Measurements from ENCODE around the gene RBM20.

Gene RBM20

DNA sequence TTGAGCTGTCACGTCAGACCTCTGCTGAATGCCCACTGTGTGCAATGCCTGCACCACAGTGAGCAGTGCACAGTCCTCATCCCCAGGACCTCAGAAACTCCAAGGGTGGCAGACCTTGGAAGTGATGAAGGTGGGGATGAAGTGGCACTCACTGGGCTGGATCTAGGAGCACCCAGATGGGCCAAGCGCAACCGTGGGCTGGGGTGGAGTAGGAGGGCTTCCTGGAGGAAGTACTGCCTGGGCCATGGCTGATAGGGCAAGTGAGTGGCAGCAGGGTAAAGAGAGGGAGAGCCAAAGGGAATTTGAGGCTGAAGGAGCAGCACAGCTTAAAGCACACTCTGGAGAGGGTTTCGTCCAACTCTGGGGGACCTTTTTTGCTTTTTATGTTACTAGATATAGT, 52.3 kb downstream of the RBM20 start:
- TF ChIP-seq SPI1 (IDR thresholded peaks at IDR 0.05; ENCODE audit: borderline replicate concordance, low read depth) = no peak
- TF ChIP-seq, protein P1, sequence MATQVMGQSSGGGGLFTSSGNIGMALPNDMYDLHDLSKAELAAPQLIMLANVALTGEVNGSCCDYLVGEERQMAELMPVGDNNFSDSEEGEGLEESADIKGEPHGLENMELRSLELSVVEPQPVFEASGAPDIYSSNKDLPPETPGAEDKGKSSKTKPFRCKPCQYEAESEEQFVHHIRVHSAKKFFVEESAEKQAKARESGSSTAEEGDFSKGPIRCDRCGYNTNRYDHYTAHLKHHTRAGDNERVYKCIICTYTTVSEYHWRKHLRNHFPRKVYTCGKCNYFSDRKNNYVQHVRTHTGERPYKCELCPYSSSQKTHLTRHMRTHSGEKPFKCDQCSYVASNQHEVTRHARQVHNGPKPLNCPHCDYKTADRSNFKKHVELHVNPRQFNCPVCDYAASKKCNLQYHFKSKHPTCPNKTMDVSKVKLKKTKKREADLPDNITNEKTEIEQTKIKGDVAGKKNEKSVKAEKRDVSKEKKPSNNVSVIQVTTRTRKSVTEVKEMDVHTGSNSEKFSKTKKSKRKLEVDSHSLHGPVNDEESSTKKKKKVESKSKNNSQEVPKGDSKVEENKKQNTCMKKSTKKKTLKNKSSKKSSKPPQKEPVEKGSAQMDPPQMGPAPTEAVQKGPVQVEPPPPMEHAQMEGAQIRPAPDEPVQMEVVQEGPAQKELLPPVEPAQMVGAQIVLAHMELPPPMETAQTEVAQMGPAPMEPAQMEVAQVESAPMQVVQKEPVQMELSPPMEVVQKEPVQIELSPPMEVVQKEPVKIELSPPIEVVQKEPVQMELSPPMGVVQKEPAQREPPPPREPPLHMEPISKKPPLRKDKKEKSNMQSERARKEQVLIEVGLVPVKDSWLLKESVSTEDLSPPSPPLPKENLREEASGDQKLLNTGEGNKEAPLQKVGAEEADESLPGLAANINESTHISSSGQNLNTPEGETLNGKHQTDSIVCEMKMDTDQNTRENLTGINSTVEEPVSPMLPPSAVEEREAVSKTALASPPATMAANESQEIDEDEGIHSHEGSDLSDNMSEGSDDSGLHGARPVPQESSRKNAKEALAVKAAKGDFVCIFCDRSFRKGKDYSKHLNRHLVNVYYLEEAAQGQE (IDR thresholded peaks at IDR 0.05; ENCODE audit: insufficient replicate concordance, low read depth) = no peak
- no peak for TF ChIP-seq POLR2AphosphoS5 (IDR thresholded peaks at IDR 0.05; ENCODE audit: low read depth)
- TF ChIP-seq, protein P2, sequence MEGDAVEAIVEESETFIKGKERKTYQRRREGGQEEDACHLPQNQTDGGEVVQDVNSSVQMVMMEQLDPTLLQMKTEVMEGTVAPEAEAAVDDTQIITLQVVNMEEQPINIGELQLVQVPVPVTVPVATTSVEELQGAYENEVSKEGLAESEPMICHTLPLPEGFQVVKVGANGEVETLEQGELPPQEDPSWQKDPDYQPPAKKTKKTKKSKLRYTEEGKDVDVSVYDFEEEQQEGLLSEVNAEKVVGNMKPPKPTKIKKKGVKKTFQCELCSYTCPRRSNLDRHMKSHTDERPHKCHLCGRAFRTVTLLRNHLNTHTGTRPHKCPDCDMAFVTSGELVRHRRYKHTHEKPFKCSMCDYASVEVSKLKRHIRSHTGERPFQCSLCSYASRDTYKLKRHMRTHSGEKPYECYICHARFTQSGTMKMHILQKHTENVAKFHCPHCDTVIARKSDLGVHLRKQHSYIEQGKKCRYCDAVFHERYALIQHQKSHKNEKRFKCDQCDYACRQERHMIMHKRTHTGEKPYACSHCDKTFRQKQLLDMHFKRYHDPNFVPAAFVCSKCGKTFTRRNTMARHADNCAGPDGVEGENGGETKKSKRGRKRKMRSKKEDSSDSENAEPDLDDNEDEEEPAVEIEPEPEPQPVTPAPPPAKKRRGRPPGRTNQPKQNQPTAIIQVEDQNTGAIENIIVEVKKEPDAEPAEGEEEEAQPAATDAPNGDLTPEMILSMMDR (IDR thresholded peaks at IDR 0.05; ENCODE audit: insufficient read depth, low read length) = no peak
- Histone ChIP-seq H3K27ac (replicated peaks) (no peak overlapping the region), H3K4me3 (replicated peaks; ENCODE audit: insufficient read depth, low read length) (no peak overlapping the region)

DNA sequence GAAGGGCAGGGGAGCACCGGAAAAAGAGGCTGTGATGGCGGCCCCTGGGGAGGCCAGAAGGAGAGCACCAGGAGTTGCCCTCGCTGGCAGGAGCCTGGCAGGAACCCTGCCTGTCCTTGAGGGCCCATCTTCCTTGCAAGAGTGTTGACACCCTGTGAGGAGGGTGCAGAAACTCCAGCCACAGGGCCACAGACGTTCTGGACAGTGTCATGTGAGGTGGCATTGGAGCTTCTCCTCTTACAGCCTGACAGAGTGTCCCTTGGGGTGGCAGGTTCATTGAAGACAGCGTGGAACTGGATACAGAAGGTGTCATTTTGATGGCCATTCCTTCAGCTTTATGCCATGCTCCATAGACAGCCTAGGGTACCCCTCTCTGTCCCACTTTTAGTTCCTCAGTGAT, 54.2 kb downstream of the RBM20 start:
- no peak overlapping the region for H3K4me3 ChIP-seq (replicated peaks; ENCODE audit: insufficient read depth, low read length)
- no peak overlapping the region for H3K27ac ChIP-seq (replicated peaks)
- TF ChIP-seq SPI1 (IDR thresholded peaks at IDR 0.05; ENCODE audit: borderline replicate concordance, low read depth) (no peak), GABPA (IDR thresholded peaks at IDR 0.05; ENCODE audit: low read depth) (no peak), POLR2AphosphoS5 (IDR thresholded peaks at IDR 0.05; ENCODE audit: low read depth) (no peak)
- TF ChIP-seq, protein P1 (IDR thresholded peaks at IDR 0.05; ENCODE audit: insufficient replicate concordance, low read depth) = no peak
- TF ChIP-seq, protein P2 (IDR thresholded peaks at IDR 0.05; ENCODE audit: insufficient read depth, low read length) = no peak
- DNase-seq (ENCODE audit: low read depth in 1 of 2, low spot score in 1 of 2) = no peak
- H3K27me3 ChIP-seq (ENCODE audit: insufficient read depth, poor library complexity, severe bottlenecking) = no peaks in the 10 kb centered on the region

More for the DNA sequence above, 52.3 kb downstream of the RBM20 start:
- H3K27me3 ChIP-seq (ENCODE audit: insufficient read depth, poor library complexity, severe bottlenecking) = no peaks in the 10 kb centered on the region
- no peak for DNase-seq (ENCODE audit: low read depth in 1 of 2, low spot score in 1 of 2)

DNA sequence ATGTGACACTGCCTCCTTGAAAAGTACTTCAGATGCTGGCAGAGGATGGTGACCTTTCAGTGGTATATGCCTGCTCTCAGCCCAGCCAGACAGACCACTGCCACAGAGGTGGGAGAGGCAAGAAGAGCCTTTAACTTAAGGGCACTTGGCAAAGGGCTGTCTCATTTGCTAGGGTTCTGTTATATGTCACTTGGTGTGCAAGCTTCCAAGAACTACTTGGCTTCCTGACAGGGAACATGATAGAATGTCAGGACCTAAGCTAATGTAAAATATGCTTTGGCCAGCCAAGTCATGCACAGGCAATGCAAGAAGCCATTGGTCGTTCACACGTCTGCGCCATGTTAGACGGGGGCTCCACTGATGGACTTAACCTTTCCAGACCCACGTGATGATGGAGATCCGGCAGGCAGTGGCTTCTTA, 54.7 kb downstream of the RBM20 start:
- TF ChIP-seq SPI1 (IDR thresholded peaks at IDR 0.05; ENCODE audit: borderline replicate concordance, low read depth) = no peak
- TF ChIP-seq POLR2AphosphoS5 (IDR thresholded peaks at IDR 0.05; ENCODE audit: low read depth) = no peak
- TF ChIP-seq GABPA (IDR thresholded peaks at IDR 0.05; ENCODE audit: low read depth) = no peak
- TF ChIP-seq, protein P2 (IDR thresholded peaks at IDR 0.05; ENCODE audit: insufficient read depth, low read length) = no peak
- TF ChIP-seq, protein P1 (IDR thresholded peaks at IDR 0.05; ENCODE audit: insufficient replicate concordance, low read depth) = no peak
- no peak overlapping the region for H3K4me3 ChIP-seq (replicated peaks; ENCODE audit: insufficient read depth, low read length)
- no peak for DNase-seq (ENCODE audit: low read depth in 1 of 2, low spot score in 1 of 2)
- no peak overlapping the region for H3K27ac ChIP-seq (replicated peaks)
- no peaks in the 10 kb centered on the region for H3K27me3 ChIP-seq (ENCODE audit: insufficient read depth, poor library complexity, severe bottlenecking)
